Thymus (tissue), 14 donors: ENCODE results near the gene RAB11B. TPM values are rescaled to one million over a fixed set of nuclear protein-coding genes. Genes with fewer than 3 reads are reported as not detected.
"Not testable (repeated sequence)": the region's sequence is repeated elsewhere in the genome, so short reads cannot be mapped to it uniquely, and the experiment has no call there.

ENCODE experiments used
- DNase-seq, 9 donors: peaks; one replicate each; pipeline ENCODE4 v3.0.0-alpha.2; 2013; ENCODE audit warnings: low spot score in 9 of 9, low read depth in 6 of 9, missing footprints in 1 of 9
- H3K27ac ChIP-seq, 2 donors: one replicate each; pipeline ENCODE4 v1.5.1; 2013; ENCODE audit warnings: control low read depth in 1 of 2, low read depth in 1 of 2, low read length in 1 of 2, mild to moderate bottlenecking in 1 of 2, moderate library complexity in 1 of 2
- H3K27me3 ChIP-seq, 2 donors: one replicate each; pipeline ENCODE4 v1.5.1; 2013; ENCODE audit warnings: low read length in 1 of 2; ENCODE audit not compliant: control insufficient read depth in 2 of 2, insufficient read depth in 1 of 2
- H3K36me3 ChIP-seq, 2 donors: one replicate each; pipeline ENCODE4 v1.5.1; 2013; ENCODE audit warnings: low read length in 1 of 2, mild to moderate bottlenecking in 1 of 2, moderate library complexity in 1 of 2; ENCODE audit not compliant: control insufficient read depth in 2 of 2, insufficient read depth in 2 of 2
- H3K4me1 ChIP-seq, 2 donors: one replicate each; pipeline ENCODE4 v1.5.1; 2013; ENCODE audit warnings: low read length in 2 of 2; ENCODE audit not compliant: control insufficient read depth in 2 of 2, insufficient read depth in 2 of 2
- H3K4me3 ChIP-seq, 2 donors: one replicate each; pipeline ENCODE4 v1.5.1; 2013; ENCODE audit warnings: low read length in 2 of 2, control low read depth in 1 of 2, mild to moderate bottlenecking in 1 of 2
- H3K9me3 ChIP-seq, 2 donors: one replicate each; pipeline ENCODE4 v1.5.1; 2013; ENCODE audit warnings: low read length in 1 of 2, mild to moderate bottlenecking in 1 of 2; ENCODE audit not compliant: control insufficient read depth in 2 of 2, insufficient read depth in 1 of 2
- WGBS: extraction: QIAGEN DNeasy Blood & Tissue Kit; methylation state at CpG from one replicate; pipeline ENCODE4 v1.1.7; 2013; 5-methylcytosine and 5-hydroxymethylcytosine counted together
- long read RNA-seq, 10 donors: transcript quantifications; one replicate each; lab custom pipeline, GENCODE V29; 2026
- polyA plus RNA-seq: library from polyadenylated mRNA; stranded (reverse); fragments of 200-250 nt; gene quantifications from one replicate; pipeline ENCODE4 v1.2.3, GENCODE V29; 2013
- total RNA-seq: library from RNA; stranded (reverse); fragments of 120-200 nt; gene quantifications from one replicate; pipeline ENCODE4 v1.2.4, GENCODE V29; 2013
- donor health status: healthy.

The RAB11B gene
- 5.6 TPM for total RNA-seq
- 81.9 TPM for polyA plus RNA-seq
- long read RNA-seq, donor 1, transcript RAB11B-201 (5 exons, 1,751 nt): major isoform, 6 of 7 reads
- long read RNA-seq, donor 1, partial matches to known transcripts: 0 of 7 reads
- long read RNA-seq, donor 1, other reads (novel, unspliced or antisense): 0 of 7 reads
- long read RNA-seq, donor 2, transcript RAB11B-201 (5 exons, 1,751 nt): major isoform, 109 of 140 reads
- long read RNA-seq, donor 2, transcript RAB11B-202 (4 exons, 894 nt): minor isoform, 24 of 140 reads
- long read RNA-seq, donor 2, partial matches to known transcripts: 6 of 140 reads
- long read RNA-seq, donor 2, other reads (novel, unspliced or antisense): 0 of 140 reads
- long read RNA-seq, donor 3, transcript RAB11B-202 (4 exons, 894 nt): minor isoform, 14 of 56 reads
- long read RNA-seq, donor 3, transcript RAB11B-201 (5 exons, 1,751 nt): major isoform, 40 of 56 reads
- long read RNA-seq, donor 3, partial matches to known transcripts: 0 of 56 reads
- long read RNA-seq, donor 3, other reads (novel, unspliced or antisense): 0 of 56 reads
- long read RNA-seq, donor 4, transcript RAB11B-201 (5 exons, 1,751 nt): major isoform, 34 of 47 reads
- long read RNA-seq, donor 4, transcript RAB11B-202 (4 exons, 894 nt): minor isoform, 7 of 47 reads
- long read RNA-seq, donor 4, partial matches to known transcripts: 6 of 47 reads
- long read RNA-seq, donor 4, other reads (novel, unspliced or antisense): 0 of 47 reads
- long read RNA-seq, donor 5, transcript RAB11B-201 (5 exons, 1,751 nt): major isoform, 67 of 89 reads
- long read RNA-seq, donor 5, transcript RAB11B-202 (4 exons, 894 nt): minor isoform, 14 of 89 reads
- long read RNA-seq, donor 5, partial matches to known transcripts: 5 of 89 reads
- long read RNA-seq, donor 5, other reads (novel, unspliced or antisense): 0 of 89 reads
- long read RNA-seq, donor 6, transcript RAB11B-201 (5 exons, 1,751 nt): major isoform, 53 of 61 reads
- long read RNA-seq, donor 6, transcript RAB11B-202 (4 exons, 894 nt): minor isoform, 7 of 61 reads
- long read RNA-seq, donor 6, partial matches to known transcripts: 0 of 61 reads
- long read RNA-seq, donor 6, other reads (novel, unspliced or antisense): 0 of 61 reads
- long read RNA-seq, donor 7, transcript RAB11B-202 (4 exons, 894 nt): minor isoform, 8 of 40 reads
- long read RNA-seq, donor 7, transcript RAB11B-201 (5 exons, 1,751 nt): major isoform, 31 of 40 reads
- long read RNA-seq, donor 7, partial matches to known transcripts: 0 of 40 reads
- long read RNA-seq, donor 7, other reads (novel, unspliced or antisense): 0 of 40 reads
- long read RNA-seq, donor 8, transcript RAB11B-201 (5 exons, 1,751 nt): major isoform, 31 of 33 reads
- long read RNA-seq, donor 8, partial matches to known transcripts: 0 of 33 reads
- long read RNA-seq, donor 8, other reads (novel, unspliced or antisense): 0 of 33 reads
- long read RNA-seq, donor 9, transcript RAB11B-201 (5 exons, 1,751 nt): major isoform, 29 of 34 reads
- long read RNA-seq, donor 9, transcript RAB11B-202 (4 exons, 894 nt): minor isoform, 5 of 34 reads
- long read RNA-seq, donor 9, partial matches to known transcripts: 0 of 34 reads
- long read RNA-seq, donor 9, other reads (novel, unspliced or antisense): 0 of 34 reads
- long read RNA-seq, donor 10, transcript RAB11B-201 (5 exons, 1,751 nt): major isoform, 54 of 66 reads
- long read RNA-seq, donor 10, transcript RAB11B-202 (4 exons, 894 nt): minor isoform, 5 of 66 reads
- long read RNA-seq, donor 10, partial matches to known transcripts: 0 of 66 reads
- long read RNA-seq, donor 10, other reads (novel, unspliced or antisense): 6 of 66 reads

DNA sequence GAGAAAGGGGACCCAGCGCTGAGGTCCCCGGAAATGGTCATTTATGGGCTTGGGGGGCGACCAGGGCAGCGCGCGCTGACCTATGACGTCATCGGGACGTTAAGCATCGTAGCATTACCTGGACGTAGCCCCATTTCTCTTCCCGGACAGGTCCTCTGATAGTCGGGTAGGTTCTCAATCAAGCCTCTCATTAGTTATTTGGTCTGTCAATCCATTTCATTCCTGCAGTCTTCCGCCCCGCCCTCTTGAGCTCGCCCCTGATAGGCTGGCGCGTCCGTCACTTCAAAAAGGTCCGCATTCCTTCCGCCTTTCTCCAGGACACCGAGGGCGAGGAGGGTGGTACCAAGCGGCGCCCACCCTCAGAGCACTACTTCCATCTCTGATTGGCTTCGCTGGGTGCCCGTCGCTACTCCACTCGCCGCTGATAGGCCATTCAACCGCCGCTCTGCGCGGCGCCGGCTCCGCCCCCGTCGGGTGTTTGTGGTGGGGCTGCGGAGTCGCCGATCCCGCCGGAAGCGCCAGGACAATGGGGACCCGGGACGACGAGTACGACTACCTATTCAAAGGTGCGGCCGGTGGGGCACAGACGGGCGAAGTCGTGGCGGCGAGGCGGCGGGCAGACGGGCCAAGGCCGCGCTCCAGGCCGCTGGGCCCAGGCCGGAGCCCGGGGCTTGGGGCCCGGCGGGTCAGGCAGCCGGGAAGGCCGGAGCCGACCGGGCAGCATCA lies at the start of gene RAB11B:
TSS of gene RAB11B (plus strand) at position 470 of the 726 bp plus-strand sequence. CDS start at position 527, 57 bp downstream.
- DNase-seq: peak; percentile 97 to 100 (median 99)
- WGBS: under 1% methylated on average over 70 of the region's 70 CpGs
- H3K4me1 ChIP-seq: peaks cover 6 to 20% of the 10 kb centered on the region in 2 donors

DNA sequence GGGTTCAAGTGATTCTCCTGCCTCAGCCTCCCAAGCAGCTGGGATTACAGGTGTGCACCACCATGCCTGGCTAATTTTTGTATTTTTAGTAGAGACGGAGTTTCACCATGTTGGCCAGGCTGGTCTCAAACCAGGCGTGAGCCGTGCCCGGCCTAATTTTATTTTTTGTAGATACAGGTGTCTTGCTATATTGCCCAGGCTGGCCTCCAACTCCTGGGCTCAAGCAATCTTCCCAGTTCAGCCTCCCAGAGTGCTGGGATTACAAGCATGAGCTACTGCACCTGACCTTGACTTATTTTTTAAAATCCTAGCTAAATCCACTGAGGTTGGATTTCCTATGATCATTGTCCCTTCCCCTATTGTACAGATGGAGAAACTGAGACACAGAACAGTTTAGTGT lies 48.7 kb upstream of the RAB11B start:
- not testable (repeated sequence) for DNase-seq, H3K4me1 ChIP-seq, H3K27ac ChIP-seq, H3K36me3 ChIP-seq, H3K9me3 ChIP-seq, H3K4me3 ChIP-seq
- peaks cover 41 to 86% of the 10 kb centered on the region in 2 donors for H3K27me3 ChIP-seq
- WGBS: 95% methylated on average over 4 of the region's 4 CpGs

More for the DNA sequence above, at the start of gene RAB11B:
- peaks cover 0 to 5% of the 10 kb centered on the region in 2 donors for H3K9me3 ChIP-seq
- H3K27me3 ChIP-seq: no peaks in the 10 kb centered on the region
- peak within 1 kb of the TSS; percentile 93 to 98 for H3K27ac ChIP-seq
- H3K4me3 ChIP-seq: peak within 1 kb of the TSS; percentile 82 to 86
- H3K36me3 ChIP-seq: peaks cover 0 to 13% of the 10 kb centered on the region in 2 donors

DNA sequence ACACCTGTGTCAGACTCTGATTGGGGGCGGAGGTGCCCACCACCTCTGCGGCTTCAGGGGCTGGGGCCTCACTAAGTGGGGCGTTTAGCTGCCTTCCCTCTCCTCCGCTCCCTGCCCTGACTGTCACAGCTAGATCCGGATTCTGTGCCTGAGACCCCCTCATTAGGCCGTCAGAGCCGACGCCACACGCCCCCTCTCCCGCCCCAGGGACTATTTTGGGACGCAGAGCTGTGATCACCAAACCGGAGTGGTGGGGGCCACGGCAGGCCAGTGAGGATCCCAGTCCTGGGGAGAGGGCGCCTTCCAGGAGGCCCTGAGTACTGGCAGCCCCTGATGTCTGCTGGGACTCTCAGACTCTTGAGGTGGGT lies 47.9 kb upstream of the RAB11B start:
- H3K4me1 ChIP-seq: peaks cover 3 to 9% of the 10 kb centered on the region in 2 donors
- DNase-seq: no peak
- 27% methylated on average over 14 of the region's 14 CpGs for WGBS

DNA sequence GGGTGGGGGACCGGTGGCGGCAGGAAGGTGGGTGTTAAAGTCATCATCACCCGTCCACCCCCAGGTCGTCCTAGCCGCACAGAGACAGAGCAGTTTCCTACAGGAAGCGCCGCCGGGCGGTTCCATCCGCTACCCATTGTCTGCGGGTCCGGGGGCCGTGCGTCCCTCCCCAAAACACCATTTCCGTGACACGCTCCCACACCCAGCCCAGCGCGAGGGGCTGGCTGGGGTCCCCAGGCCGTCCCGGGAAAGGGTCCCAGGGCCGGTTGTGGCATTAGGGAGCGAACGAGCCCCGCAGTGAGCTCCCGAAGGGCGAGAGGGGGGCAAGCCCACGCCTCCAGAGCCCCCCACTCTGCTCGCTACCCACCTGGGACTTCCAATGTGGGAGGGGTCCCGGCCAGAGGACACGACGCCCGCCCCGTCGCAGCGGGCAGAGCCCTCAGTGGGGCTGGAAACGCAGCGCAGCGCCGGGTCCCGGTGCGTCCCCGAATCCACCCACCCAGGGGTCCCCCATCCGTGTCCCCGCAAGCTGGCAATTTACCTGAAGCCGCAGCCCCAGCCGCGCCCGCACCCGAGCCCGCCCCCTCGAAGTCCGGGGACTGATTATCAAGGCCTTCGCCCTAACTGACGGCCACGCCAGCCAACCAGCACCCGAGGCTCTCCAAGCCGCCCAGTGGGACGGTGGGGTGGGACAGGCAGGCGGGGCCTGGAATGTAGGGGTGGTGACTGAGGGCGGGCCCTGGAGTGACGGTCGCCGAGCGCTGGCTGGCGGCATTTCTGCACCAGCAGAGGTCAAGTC lies 47.3 kb upstream of the RAB11B start, which contains the start of gene KANK3:
TSS of gene KANK3 (minus strand) at position 579 of the 799 bp plus-strand sequence. CDS start 5,434 bp downstream, outside the sequence.
- Histone ChIP-seq H3K4me1 (peaks cover 3 to 9% of the 10 kb centered on the region in 2 donors), H3K4me3 (peak within 1 kb of the TSS; percentile 33 to 40), H3K27me3 (peaks cover 38 to 73% of the 10 kb centered on the region in 2 donors), H3K36me3 (no peaks in the 10 kb centered on the region), H3K27ac (peak within 1 kb of the TSS; percentile 26 to 31), H3K9me3 (peaks cover 0 to 7% of the 10 kb centered on the region in 2 donors)
- WGBS: 2% methylated on average over 65 of the region's 65 CpGs
- peak in 8 of 9 donors; percentile 50 to 90 (median 69) for DNase-seq

More for the DNA sequence above, 47.9 kb upstream of the RAB11B start:
- H3K4me3 ChIP-seq: no peak overlapping the region
- peaks cover 0 to 7% of the 10 kb centered on the region in 2 donors for H3K9me3 ChIP-seq
- peaks cover 38 to 79% of the 10 kb centered on the region in 2 donors for H3K27me3 ChIP-seq
- H3K27ac ChIP-seq: no peak overlapping the region
- H3K36me3 ChIP-seq: no peaks in the 10 kb centered on the region

DNA sequence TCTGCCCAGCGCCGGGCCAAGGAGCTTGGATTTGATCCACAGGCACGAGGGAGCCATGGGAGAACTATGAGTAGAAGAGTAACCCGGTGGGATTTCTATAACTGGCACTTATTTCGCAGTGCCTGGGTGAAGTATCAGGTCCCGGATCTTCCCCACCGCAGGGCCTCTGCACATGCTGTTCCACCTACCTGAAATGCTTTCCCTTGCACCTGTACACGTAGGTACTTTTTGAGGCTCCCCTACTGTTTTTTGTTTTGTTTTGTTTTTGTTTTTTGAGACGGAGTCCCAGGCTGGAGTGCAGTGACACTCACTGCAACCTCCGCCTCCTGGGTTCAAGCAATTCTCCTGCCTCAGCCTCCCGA lies 46.7 kb upstream of the RAB11B start:
- DNase-seq: no peak
- H3K4me1 ChIP-seq: peaks cover 3 to 9% of the 10 kb centered on the region in 2 donors
- 50% methylated on average over 11 of the region's 11 CpGs for WGBS
- H3K4me3 ChIP-seq: peak overlapping the region in 1 of 2 donors; percentile 40
- peaks cover 0 to 7% of the 10 kb centered on the region in 2 donors for H3K9me3 ChIP-seq
- no peak overlapping the region for H3K27ac ChIP-seq
- H3K27me3 ChIP-seq: peaks cover 38 to 67% of the 10 kb centered on the region in 2 donors
- no peaks in the 10 kb centered on the region for H3K36me3 ChIP-seq

DNA sequence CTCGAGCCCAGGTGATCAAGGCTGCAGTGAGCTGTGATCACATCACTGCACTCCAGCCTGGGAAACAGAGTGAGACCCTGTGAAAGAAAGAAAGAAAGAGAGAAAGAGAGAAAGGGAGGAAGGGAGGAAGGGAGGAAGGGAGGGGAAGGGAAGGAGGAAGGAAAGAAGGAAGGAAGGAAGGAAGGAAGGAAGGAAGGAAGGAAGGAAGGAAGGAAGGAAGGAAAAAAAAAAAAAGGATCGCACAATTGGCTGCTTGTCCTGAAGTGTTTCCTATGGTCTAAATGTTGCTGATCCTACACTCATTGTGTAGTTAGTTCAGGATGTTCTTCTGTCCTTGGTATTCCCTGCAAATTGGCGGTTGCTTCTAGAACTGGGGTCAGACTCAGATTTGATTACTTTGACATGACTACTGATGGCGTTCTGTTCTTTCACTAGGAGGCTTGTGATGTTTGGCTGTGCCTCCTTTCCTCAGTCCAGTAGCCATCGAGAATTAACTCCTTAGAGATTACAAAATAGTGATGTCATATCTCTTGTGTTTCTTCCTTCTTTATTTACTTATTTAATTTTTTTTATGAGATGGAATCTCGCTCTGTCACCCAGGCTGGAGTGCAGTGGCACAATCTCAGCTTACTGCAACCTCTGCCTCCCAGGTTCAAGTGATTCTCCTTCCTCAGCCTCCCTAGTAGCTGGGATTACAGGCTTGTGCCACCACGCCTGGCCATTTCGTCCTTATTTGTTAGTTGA lies 40.4 kb upstream of the RAB11B start:
- H3K4me3 ChIP-seq, H3K4me1 ChIP-seq, H3K9me3 ChIP-seq, DNase-seq, H3K36me3 ChIP-seq, H3K27ac ChIP-seq: not testable (repeated sequence)
- H3K27me3 ChIP-seq: peaks cover 1 to 34% of the 10 kb centered on the region in 2 donors
- WGBS: 90% methylated on average over 8 of the region's 8 CpGs
